HUDEP-2 (cell line): Measurements from ENCODE around the gene DENND4A.
"Not testable (repeated sequence)": the region's sequence is repeated elsewhere in the genome, so short reads cannot be mapped to it uniquely, and the experiment has no call there.

Source experiments
- DNase-seq, 76 experiments: peaks; one replicate each; lab custom pipeline; 2025; ENCODE audit not compliant: unreplicated experiment in 76 of 76; lab: John Stamatoyannopoulos, UW

DENND4A gene

DNA sequence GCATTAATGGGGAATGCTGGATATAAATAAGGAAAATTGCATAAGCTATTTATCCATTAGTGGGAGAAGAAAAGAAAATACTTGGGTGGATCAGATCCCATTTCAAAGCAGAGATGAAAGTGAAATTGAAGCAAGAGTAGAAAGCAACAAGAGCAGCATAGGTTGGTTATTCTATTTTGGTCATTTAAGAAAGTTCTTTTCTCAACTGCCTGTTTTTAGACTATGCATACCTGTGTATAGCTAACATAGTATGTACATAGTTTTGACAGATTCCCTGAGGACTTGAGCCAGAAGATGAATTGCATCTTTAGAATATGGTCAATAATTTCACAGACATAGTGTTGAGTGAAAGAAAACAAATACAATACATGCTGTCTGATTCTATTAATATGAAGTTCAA, 29.0 kb upstream of the DENND4A start:
- no peak for DNase-seq

DNA sequence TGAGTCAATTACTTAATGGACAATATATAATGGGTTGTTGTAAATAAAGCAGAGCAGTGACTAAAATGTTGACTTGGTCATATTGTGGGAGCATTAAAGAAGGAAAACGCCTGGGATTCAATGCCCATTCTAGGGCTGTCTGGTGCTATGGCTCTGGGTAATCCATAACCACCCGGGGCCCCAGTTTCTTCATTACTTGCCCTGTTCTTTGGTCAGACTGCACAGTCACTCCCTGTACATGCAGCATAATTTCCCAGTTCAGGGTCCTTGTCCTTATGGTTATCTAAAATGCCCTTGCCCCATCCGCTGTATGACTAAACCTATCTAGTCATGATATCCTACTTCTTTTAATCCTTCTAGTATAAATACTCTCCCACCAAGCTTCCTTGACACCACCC, 27.5 kb upstream of the DENND4A start:
- DNase-seq = peak in 60 of 76 experiments; percentile 7 to 79 (median 42)

DNA sequence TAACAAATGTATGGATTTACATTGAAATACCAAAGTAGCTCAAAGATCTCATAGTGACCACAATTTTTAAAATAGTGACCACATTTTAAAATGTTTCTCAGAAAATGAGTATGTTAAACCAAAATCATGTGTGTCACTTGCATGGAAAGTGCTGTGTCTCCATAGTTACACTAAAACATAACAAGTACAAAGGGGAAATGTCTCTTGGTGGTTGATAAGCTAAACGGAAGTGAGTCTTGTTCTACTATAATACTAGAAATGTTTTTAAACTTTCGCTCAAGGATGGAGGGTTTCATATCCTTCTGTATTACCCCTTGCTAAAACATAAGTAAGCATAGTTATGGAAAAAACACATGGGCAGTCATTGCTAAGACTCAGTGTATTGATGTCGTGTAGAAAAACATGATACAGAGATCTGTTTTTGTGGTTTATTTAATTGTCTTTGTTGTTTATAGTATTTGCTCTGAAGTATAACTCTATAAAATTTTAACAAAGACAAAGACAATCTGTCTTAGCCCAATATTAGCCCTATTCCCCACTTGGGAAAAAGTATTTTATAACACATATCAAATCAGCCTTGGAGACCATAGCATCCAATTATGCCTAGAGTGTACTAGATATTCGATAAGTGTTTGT, 27.0 kb upstream of the DENND4A start:
- peak in 3 of 76 experiments; percentile 17 to 32 (median 17) for DNase-seq

DNA sequence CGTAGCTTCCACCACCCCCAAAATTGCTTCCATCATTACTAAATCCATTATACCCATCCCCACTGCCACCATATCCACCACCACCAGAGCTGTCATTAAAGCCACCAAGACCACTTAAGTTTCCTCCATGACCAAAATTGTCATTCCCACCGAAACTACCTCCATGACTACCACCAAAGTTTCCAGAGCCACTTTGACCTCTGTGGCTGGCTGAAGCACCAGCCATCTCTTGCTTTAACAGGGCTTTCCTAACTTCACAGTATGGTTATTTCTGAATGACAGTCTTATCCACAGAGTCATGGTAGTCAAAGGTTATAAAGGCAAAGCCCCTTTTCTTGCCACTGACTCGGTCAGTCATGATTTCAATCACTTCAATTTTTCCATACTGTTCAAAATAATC, 24.3 kb upstream of the DENND4A start:
- DNase-seq = no peak

DNA sequence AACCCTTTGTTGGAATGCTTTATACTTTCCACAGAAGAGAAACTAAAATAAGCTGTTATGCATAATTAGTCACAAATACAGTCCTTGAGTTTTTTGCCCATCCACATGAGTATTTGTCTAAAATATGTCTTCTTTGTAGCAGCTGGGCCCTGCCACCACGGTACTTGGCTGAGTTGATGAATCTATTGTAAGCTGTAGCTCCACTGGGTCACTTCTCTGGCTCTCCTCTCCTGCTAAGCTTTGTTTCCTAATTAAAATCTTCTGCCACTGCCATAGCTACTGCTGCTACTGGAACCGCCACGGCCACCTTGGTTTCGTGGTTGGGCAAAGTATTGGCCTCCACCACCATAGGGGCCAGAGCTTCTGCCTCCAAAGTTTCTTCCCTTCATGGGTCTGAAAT, 23.9 kb upstream of the DENND4A start:
- DNase-seq = not testable (repeated sequence)

DNA sequence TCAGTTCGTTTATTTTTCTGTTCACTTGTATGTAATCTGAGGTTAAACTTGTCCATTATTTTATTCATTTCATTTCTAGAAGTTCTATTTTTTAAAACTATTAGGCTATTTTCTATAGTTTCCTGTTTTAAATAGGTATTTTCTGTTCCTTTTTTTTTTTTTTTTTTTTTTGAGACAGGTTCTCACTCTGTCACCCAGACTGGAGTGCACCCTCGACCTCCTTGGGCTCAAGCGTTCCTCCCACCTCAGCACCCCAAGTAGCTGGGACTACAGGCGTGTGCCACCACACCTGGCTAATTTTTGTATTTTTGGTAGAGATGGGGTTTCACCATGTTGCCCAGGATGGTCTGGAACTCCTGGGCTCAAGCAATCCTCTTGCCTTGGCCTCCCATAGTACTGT, 22.2 kb upstream of the DENND4A start:
- DNase-seq = not testable (repeated sequence)

DNA sequence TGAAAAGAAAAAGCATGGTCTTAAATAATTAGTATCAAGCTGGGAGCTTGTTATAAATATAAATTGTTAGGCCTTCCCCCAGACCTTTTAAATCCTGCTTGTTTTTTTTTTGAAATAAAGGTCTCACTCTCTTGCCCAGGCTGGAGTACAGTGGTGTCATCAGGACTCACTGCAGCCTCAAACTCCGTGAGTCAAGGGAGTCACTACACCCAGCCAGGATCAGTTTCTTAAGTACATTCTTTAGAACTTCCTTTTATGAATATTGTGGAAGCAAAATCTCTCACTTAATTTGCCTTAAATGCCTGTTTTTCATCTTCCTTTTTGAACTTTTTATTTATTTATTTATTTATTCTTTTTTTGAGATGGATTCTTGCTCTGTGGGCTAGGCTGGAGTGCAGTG, 20.8 kb upstream of the DENND4A start:
- no peak for DNase-seq

DNA sequence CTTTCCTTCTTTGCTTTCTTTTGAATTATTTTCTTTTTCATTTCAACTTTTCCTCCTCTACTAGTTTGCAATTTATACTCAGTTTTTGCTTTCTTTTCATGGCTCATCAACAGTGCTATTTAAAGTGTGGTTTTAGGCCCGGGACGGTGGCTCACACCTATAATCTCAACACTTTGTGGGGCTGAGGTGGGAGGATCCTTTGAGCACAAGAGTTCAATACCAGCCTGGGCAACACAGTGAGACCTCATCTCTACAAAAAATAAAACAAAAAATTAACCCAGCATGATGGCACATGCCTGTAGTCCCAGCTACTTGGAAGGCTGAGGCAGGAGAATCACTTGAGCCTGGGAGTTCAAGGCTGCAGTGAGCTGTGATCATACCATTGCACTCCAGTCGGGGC, 20.4 kb upstream of the DENND4A start:
- no peak for DNase-seq

DNA sequence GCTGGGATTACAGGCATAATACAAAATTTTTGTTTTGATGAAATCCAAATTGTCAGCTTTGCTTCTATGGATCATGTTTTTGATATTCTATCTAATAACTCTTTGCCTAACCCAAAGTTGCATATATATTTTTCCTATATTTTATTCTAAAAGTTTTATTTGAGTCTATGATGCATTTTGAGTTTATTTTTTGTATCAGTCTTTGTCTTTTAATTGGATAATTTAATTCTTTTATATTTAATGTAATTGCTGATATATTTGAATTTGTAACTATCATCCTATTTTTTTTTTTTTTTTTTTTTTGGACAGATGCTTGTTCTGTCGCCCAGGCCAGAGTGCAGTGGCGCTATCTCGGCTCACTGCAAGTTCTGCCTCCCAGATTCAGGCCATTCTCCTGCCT, 19.7 kb upstream of the DENND4A start:
- DNase-seq = no peak

DNA sequence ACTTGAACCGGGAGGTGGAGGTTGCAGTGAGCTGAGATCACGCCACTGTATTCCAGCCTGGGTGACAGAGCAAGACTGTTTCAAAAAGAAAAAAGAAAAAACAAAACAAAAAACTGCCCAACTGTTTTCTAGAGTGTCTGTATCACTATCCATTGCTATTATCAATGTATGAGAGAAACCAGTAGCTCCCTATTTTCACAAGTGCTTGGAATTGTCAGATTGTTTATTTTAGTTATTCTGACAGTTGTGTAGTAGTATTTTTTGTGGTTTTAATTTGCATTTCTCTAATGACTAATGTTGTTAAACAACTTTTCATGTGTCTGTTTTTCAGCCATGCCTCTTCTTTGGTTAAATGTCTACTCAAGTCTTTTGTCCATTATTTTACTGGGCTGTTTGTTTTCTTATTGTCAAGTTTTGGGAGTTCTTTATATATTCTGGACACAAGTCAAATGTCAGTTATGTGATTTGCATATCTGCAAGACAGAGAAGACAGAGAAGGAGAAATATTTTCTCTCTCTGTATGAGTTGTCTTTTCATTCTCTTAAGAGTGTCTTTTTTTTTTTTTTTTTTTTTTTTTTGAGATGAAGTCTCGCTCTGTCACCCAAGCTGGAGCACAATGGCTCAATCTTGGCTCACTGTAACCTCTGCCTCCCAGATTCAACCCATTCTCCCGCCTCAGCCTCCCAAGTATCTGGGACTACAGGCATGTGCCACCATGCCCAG, 19.1 kb upstream of the DENND4A start:
- DNase-seq = not testable (repeated sequence)

DNA sequence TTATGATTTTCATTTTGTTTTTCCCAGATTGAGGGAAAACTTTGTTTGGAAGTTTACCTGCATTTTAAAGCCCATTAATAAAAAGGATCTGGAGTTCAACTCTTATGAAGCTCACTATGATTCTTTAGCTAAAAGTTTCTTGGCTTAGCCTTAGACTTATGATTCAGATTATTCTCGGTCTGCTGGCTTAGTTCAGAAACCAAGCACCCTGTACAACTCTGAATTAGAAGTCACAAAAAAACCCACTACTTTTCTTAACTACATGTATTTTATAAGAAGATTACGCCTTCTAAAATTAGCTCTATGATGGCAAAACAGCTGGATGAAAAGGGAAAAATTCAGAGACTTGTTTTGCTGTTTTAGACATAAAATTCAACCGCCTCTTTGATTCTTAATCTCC, 14.3 kb upstream of the DENND4A start:
- no peak for DNase-seq

DNA sequence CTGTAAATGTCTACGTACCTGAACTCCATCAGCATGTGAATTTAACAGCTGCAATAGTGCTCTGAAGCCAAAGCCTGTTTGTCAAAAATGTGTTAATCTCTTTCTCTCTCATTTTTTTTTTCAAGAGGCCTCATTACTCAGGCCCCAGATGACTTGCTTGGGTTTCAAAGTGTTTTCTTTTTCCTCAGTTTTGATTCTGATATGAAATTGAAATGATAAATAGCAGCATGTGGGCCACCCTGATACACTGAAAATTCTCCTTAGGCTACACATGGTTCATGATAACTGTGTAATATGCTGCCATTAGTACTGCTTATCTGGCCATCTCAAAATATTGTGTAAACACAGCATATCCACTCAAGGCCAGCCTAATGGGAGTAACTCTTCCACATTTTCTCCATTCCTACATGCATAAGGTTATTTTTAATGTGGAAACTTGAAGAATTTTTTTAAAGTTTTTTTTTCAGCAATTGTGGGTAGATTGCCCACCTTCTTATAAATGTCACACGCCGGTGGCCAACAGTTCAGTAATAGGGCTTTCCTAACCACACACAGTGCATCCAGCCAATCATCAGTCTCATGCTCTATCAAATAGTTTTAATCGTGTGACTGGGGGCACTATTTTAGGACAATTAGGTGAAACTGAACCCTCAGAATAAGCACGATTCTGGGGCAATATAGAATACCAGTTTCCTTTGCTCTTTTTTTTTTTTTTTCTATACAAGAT, 13.1 kb upstream of the DENND4A start:
- DNase-seq = peak in 61 of 76 experiments; percentile 10 to 93 (median 65)

DNA sequence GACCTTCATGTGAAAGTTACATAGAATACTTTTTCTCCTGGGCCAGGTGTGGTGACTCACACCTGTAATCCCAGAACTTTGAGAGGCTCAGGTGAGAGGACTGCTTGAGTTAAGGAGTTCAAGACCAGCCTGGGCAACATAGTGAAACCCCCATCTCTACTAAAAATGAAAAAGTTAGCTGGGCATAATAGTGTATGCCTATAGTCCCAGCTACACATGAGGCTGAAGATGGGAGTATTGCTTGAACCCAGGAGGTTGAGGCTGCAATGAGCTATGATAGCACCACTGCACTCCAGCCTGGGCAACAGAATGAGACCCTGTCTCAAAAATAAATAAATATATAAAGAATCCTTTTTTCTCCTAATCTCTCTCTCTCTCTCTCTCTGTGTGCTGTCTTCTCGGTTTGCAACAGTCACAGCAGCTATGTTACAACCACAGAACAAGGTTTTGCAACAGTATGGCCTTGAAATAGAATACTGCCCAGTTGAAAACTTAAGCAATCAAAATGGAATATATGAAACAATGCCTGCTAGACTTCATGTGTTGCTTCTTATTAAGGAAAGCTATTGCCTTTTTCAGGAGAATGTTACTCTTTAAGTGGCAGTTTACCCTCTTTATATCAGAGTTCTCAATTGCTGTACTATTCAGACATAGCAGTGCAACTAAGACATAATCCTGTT, 12.3 kb upstream of the DENND4A start:
- peak in 2 of 76 experiments; percentile 24 to 44 for DNase-seq

DNA sequence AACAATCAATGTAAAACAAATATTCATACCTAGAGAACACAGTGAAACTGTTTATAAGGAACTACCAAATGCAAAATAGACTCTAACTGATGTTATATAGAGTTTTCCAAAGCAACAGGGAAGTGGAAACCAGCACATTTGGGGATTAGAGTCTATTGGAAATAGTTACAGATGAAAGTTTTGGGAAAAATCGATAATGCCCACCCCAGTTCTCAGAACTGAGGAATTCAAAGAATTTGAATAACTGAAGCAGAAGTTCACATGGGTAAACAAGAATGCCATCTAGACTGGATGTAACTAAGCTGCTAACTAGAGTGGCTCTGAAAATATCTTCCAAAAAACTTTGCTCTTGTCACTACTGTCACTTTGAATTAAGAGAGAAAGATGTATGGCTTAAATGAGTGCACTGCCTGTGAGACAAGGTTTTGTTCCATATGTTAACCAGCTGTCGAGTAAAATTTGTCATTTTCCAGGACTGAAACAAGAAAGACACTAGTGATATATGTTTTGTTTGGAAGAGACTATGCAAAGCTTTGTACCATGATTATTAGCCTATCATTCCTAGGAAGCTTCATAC, 9.2 kb upstream of the DENND4A start:
- no peak for DNase-seq

DNA sequence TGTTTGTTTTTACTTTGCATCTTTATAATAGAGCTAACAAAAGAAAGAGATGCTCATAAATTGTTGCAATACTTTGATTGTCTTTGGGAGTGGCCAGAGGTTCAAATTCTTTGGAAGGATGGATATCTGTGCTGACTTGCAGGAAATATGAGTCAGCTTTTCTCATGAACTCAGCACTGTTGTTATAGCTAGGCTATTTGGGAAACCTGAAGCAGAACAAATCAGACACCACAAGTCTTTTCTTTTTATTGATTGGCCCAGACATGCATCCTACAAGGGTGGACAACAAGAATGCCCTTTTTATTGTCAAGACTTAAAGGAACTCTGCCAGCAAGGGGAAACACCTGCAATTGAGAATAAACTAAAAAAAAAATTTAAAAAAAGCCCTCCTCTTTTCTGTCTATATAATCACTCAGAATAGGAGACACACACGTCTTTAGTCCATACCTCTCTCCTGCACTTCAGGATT, 4.6 kb upstream of the DENND4A start:
- peak in 2 of 76 experiments; percentile 17 to 22 for DNase-seq

DNA sequence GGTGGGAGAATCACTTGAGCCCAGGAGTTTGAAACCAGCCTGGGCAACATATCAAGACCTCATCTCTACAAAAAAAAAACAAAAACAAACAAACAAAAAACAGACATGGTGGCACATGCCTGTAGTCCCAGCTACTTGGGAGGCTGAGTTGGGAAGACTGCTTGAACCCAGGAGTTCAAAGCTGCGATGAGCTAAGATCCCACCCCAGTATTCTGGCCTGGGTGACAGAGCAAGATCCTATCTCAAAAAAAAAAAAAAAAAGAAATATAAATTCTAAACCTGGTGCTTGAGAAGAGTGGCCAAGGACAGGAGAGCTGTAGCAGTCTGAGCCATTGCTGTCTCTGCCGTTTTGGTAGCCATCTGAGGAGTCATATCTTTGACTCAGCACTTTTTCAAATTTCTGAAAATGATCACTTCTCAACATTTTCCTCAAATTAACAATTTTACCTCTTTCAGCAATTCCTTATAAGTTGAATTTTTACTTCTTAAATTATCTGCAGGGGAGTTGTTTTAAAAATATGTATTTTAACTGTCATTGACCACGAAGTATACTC, 3.6 kb upstream of the DENND4A start:
- DNase-seq = no peak

DNA sequence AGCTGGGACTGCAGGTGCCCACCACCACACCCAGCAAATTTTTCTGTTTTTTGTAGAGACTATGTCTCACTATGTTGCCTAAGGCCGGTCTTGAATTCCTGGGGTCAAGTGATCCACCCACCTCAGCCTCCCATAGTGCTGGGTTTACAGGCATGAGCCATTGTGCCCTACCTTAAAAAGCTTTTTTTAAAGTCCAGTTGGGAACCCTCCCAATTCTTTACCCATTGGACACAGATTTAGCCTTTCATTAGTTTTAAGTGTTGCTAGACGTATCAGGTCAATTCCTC, 1.7 kb upstream of the DENND4A start:
- DNase-seq = no peak

DNA sequence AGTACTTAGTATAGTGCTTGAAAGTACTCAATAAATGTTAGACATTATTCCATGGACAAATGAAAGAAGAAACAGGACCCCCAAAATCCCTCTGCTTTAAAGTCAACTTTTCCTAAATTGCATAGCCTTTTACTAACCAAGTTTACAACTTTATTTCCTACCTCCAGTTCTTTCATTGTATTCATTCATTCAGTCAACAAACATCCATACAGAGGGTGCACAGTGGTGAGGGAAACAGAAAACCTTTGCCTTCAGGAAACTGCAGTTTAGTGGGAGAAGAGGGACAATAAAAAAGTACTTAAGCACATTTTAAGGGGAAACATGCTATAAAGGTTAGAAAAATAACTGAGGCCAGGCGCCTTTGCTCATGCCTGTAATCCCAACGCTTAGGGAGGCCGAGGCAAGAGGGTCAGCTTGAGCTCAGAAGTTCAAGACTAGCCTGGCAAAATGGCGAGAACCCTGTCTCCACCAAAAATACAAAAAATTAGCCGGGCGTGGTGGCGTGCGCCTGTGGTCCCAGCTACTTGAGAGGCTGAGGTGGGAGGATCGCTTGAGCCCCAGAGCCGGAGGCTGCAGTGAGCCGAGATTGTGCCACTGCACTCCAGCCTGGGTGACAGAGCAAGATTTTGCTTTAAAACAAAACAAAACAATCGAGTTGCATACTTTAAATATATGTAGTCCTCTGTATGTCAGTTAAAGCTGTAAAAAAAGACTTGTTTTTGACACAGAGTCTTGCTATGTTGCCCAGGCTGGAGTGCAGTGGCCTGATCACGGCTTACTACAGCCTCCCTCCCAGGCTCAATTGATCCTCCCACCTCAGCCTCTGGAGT, 1.1 kb upstream of the DENND4A start:
- DNase-seq = no peak

DNA sequence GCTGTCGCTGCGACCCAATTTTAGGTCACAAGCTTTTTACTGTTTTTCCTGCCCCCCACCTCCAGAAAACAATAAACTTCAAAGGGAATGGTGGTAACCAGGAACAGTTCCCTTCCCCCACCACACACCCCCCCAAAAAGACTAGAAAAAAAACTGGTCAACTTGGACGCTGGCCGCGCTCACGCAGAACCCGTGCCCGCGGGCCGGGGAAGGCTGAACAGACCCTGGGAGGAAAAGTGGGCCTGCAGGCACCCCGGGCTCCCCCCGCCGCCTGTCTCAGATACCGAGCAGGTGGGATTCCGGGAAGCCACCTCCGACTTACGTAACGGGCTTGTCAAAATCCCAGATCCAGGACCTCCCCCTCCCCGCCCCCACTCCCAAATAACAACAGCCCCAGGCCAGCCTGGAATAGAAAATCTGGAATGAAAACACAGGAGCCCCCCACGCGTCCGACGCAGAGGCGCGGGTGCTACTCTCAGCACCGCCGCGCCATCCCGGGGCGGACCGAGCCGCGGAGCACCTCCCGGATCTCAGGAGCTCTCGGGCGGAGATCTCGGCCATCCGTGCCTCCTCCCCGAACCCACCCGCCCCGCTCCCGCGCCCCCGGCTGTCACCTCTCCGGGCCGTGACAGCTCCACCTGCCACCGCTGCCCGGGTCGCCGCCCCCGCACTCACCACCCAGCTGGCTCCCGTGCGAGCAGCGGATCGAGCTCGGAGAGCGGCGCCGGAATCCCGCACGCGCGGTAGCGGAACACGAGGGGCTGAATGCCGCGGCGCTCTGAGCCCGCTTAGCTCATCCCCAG, 557 bp downstream of the DENND4A start:
- DNase-seq = peak in 38 of 76 experiments; percentile 23 to 73 (median 56)
